H54 (cell line): ENCODE results near the gene TRAF3.
"Not testable (repeated sequence)": the region's sequence is repeated elsewhere in the genome, so short reads cannot be mapped to it uniquely, and the experiment has no call there.

ENCODE experiments used
- DNase-seq: peaks from one replicate; pipeline ENCODE4 v3.0.0; 2011; ENCODE audit warnings: low spot score, mixed read lengths; ENCODE audit not compliant: insufficient read length
- FAIRE-seq: peaks from 3 replicates; lab custom pipeline; 2011; peaks lifted over from hg19 to GRCh38; lab: Jason Lieb, UNC
- POLR2A ChIP-seq: IDR thresholded peaks from 2 replicates; pipeline ENCODE4 v1.6.1; 2011; ENCODE audit warnings: low read depth, mild to moderate bottlenecking, low read length

Gene TRAF3

GRCh38 chr14:102760496-102761193, 16.6 kb upstream of the TRAF3 start:
- no peak for DNase-seq
- no peak for FAIRE-seq
- TF ChIP-seq POLR2A = no peak

- FAIRE-seq = no peak
- DNase-seq = no peak
- TF ChIP-seq POLR2A = no peak
These were observed 16.0 kb upstream of the TRAF3 start for GRCh38 chr14:102761206-102761605.

GRCh38 chr14:102764220-102764671, 13.0 kb upstream of the TRAF3 start:
- no peak for TF ChIP-seq POLR2A
- FAIRE-seq = no peak
- no peak for DNase-seq

GRCh38 chr14:102765770-102766169, 11.5 kb upstream of the TRAF3 start:
- not testable (repeated sequence) for FAIRE-seq, DNase-seq

GRCh38 chr14:102768223-102769048, 8.8 kb upstream of the TRAF3 start:
- DNase-seq = no peak
- FAIRE-seq = no peak
- no peak for TF ChIP-seq POLR2A

GRCh38 chr14:102769049-102769327, 8.3 kb upstream of the TRAF3 start:
- FAIRE-seq = no peak
- TF ChIP-seq POLR2A = no peak
- DNase-seq = no peak

- no peak for TF ChIP-seq POLR2A
- no peak for FAIRE-seq
- DNase-seq = no peak
These were observed 6.8 kb upstream of the TRAF3 start for GRCh38 chr14:102770147-102771123.

GRCh38 chr14:102771144-102771543, 6.1 kb upstream of the TRAF3 start:
- TF ChIP-seq POLR2A = no peak
- no peak for DNase-seq
- FAIRE-seq = no peak

- no peak for DNase-seq
- TF ChIP-seq POLR2A = no peak
- FAIRE-seq = no peak
These were observed 4.3 kb upstream of the TRAF3 start for GRCh38 chr14:102772781-102773570.

- TF ChIP-seq POLR2A = no peak
- FAIRE-seq (peak; percentile 89), DNase-seq (peak; percentile 82)
These were observed 2.7 kb upstream of the TRAF3 start for GRCh38 chr14:102774391-102775153.

GRCh38 chr14:102775855-102776760, 1.1 kb upstream of the TRAF3 start:
- DNase-seq = peak; percentile 78

More at GRCh38 chr14:102775855-102776760, 1.1 kb upstream of the TRAF3 start:
- TF ChIP-seq POLR2A = no peak
- FAIRE-seq = peak; percentile 88
